ENCODE results near the gene OPHN1. TPM values are rescaled to one million over a fixed set of nuclear protein-coding genes. Genes with fewer than 3 reads are reported as not detected.

The OPHN1 gene
- total RNA-seq, 1 experiment from 2014 or later, result 4.4 TPM

DNA sequence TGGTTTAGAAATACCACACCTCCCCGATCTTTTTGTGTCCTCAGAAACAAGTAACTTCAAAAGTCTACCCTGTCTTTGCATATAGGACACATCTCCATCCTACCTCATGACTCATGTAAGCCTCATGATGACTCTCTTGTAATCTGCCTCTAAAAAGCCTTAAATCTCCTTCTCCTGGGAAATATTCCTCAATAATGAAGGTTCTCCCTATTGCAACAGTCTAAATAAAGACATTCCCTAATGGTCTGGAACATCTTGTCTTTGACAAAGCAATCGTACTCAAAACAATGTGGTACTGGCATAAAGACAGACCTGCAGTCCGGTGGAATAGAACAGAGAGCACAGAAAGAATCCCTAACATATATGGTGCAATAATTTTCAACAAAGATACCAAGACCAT is 257.7 kb downstream of the OPHN1 start (continued):
- TF ChIP-seq, protein P1, sequence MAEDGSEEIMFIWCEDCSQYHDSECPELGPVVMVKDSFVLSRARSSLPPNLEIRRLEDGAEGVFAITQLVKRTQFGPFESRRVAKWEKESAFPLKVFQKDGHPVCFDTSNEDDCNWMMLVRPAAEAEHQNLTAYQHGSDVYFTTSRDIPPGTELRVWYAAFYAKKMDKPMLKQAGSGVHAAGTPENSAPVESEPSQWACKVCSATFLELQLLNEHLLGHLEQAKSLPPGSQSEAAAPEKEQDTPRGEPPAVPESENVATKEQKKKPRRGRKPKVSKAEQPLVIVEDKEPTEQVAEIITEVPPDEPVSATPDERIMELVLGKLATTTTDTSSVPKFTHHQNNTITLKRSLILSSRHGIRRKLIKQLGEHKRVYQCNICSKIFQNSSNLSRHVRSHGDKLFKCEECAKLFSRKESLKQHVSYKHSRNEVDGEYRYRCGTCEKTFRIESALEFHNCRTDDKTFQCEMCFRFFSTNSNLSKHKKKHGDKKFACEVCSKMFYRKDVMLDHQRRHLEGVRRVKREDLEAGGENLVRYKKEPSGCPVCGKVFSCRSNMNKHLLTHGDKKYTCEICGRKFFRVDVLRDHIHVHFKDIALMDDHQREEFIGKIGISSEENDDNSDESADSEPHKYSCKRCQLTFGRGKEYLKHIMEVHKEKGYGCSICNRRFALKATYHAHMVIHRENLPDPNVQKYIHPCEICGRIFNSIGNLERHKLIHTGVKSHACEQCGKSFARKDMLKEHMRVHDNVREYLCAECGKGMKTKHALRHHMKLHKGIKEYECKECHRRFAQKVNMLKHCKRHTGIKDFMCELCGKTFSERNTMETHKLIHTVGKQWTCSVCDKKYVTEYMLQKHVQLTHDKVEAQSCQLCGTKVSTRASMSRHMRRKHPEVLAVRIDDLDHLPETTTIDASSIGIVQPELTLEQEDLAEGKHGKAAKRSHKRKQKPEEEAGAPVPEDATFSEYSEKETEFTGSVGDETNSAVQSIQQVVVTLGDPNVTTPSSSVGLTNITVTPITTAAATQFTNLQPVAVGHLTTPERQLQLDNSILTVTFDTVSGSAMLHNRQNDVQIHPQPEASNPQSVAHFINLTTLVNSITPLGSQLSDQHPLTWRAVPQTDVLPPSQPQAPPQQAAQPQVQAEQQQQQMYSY (CRISPR knock-in tag; IDR thresholded peaks at IDR 0.05), result no peak
- TF ChIP-seq PRRX2 (CRISPR knock-in tag; IDR thresholded peaks at IDR 0.05), result no peak
- TF ChIP-seq JAZF1 (CRISPR knock-in tag; IDR thresholded peaks at IDR 0.05), result no peak
- TF ChIP-seq TCF7 (CRISPR knock-in tag; IDR thresholded peaks at IDR 0.05; ENCODE audit: low read depth), result no peak
- TF ChIP-seq, protein P2, sequence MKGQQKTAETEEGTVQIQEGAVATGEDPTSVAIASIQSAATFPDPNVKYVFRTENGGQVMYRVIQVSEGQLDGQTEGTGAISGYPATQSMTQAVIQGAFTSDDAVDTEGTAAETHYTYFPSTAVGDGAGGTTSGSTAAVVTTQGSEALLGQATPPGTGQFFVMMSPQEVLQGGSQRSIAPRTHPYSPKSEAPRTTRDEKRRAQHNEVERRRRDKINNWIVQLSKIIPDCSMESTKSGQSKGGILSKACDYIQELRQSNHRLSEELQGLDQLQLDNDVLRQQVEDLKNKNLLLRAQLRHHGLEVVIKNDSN (CRISPR knock-in tag; IDR thresholded peaks at IDR 0.05), result no peak
- TF ChIP-seq, protein P3, sequence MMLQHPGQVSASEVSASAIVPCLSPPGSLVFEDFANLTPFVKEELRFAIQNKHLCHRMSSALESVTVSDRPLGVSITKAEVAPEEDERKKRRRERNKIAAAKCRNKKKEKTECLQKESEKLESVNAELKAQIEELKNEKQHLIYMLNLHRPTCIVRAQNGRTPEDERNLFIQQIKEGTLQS (CRISPR knock-in tag; conservative IDR thresholded peaks at IDR 0.05), result no peak
- no peak for TF ChIP-seq MYBL2 (CRISPR knock-in tag; IDR thresholded peaks at IDR 0.05)
- no peak for TF ChIP-seq RORB (CRISPR knock-in tag; IDR thresholded peaks at IDR 0.05)

DNA sequence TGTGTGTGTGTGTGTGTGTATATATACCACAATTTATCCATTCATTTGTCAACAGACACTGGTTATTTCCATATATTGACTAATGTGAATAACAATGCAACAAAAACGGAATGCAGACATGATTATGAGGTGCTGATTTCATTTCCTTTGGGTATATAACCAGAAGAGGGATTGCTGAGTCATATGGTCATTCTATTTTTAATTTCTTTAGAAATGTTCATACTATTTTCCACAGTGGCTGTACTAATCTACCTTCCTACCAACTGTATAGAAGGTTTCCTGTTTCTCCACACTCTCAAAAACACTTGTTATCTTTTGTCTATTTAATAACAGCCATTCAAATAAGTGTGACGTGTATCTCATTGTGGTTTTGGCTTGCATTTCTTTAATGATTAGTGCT is 269.9 kb downstream of the OPHN1 start:
- Mint-ChIP-seq H3K27ac (no peak overlapping the region), H3K4me1 (0 out of 2 replicates have a peak, but pooled peaks cover 2% of the 10 kb centered on the region), H3K9me3 (no peaks in the 10 kb centered on the region), H3K27me3 (ENCODE audit: low read depth) (no peaks in the 10 kb centered on the region), H3K36me3 (no peaks in the 10 kb centered on the region), H3K4me3 (no peak overlapping the region)
- DNase-seq (ENCODE audit: low spot score), result no peak
- TF ChIP-seq, protein P4, sequence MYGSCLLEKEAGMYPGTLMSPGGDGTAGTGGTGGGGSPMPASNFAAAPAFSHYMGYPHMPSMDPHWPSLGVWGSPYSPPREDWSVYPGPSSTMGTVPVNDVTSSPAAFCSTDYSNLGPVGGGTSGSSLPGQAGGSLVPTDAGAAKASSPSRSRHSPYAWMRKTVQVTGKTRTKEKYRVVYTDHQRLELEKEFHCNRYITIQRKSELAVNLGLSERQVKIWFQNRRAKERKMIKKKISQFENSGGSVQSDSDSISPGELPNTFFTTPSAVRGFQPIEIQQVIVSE (CRISPR knock-in tag; IDR thresholded peaks at IDR 0.05; ENCODE audit: borderline replicate concordance), result no peak
- TF ChIP-seq, protein P5, sequence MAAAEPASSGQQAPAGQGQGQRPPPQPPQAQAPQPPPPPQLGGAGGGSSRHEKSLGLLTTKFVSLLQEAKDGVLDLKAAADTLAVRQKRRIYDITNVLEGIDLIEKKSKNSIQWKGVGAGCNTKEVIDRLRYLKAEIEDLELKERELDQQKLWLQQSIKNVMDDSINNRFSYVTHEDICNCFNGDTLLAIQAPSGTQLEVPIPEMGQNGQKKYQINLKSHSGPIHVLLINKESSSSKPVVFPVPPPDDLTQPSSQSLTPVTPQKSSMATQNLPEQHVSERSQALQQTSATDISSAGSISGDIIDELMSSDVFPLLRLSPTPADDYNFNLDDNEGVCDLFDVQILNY (CRISPR knock-in tag; IDR thresholded peaks at IDR 0.05), result no peak
- TF ChIP-seq, protein P6, sequence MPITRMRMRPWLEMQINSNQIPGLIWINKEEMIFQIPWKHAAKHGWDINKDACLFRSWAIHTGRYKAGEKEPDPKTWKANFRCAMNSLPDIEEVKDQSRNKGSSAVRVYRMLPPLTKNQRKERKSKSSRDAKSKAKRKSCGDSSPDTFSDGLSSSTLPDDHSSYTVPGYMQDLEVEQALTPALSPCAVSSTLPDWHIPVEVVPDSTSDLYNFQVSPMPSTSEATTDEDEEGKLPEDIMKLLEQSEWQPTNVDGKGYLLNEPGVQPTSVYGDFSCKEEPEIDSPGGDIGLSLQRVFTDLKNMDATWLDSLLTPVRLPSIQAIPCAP (CRISPR knock-in tag; IDR thresholded peaks at IDR 0.05), result no peak
- TF ChIP-seq TCF7 (CRISPR knock-in tag; IDR thresholded peaks at IDR 0.05; ENCODE audit: low read depth), result no peak
- no peak for TF ChIP-seq ZNF317 (CRISPR knock-in tag; IDR thresholded peaks at IDR 0.05; ENCODE audit: borderline replicate concordance, low read depth)
- TF ChIP-seq, protein P7, sequence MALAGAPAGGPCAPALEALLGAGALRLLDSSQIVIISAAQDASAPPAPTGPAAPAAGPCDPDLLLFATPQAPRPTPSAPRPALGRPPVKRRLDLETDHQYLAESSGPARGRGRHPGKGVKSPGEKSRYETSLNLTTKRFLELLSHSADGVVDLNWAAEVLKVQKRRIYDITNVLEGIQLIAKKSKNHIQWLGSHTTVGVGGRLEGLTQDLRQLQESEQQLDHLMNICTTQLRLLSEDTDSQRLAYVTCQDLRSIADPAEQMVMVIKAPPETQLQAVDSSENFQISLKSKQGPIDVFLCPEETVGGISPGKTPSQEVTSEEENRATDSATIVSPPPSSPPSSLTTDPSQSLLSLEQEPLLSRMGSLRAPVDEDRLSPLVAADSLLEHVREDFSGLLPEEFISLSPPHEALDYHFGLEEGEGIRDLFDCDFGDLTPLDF (CRISPR knock-in tag; IDR thresholded peaks at IDR 0.05), result no peak
- CTCF ChIA-PET, result no interaction called here
- POLR2A ChIA-PET, result no interaction called here
- no peak for ATAC-seq

DNA sequence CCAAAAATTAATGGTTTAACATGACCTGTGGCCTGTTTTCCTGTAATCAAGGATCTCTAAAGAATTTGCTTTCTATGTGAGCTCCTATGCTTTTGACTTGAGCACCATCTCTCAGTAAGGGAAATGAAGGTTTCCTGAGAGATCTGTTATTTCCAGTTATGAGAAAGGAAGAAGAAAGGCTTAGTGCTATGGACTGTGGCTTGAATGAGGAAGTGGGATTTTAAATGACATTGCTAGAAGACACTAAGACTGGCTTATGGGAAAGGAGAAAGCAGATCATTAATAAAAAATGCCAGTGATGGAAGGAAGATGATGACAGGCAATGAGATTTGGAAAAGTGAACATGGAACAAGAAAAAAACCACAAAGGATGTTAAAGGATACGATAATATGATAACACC is 285.4 kb downstream of the OPHN1 start:
- H3K27ac Mint-ChIP-seq, result no peak overlapping the region
- ChIA-PET CTCF (no interaction called here), POLR2A (no interaction called here)
- no peaks in the 10 kb centered on the region for H3K27me3 Mint-ChIP-seq (ENCODE audit: low read depth)
- TF ChIP-seq NFE2L1 (CRISPR knock-in tag; IDR thresholded peaks at IDR 0.05) (no peak), TP53 (CRISPR knock-in tag; IDR thresholded peaks at IDR 0.05) (no peak), RORB (CRISPR knock-in tag; IDR thresholded peaks at IDR 0.05) (no peak)
- TF ChIP-seq, protein P8, sequence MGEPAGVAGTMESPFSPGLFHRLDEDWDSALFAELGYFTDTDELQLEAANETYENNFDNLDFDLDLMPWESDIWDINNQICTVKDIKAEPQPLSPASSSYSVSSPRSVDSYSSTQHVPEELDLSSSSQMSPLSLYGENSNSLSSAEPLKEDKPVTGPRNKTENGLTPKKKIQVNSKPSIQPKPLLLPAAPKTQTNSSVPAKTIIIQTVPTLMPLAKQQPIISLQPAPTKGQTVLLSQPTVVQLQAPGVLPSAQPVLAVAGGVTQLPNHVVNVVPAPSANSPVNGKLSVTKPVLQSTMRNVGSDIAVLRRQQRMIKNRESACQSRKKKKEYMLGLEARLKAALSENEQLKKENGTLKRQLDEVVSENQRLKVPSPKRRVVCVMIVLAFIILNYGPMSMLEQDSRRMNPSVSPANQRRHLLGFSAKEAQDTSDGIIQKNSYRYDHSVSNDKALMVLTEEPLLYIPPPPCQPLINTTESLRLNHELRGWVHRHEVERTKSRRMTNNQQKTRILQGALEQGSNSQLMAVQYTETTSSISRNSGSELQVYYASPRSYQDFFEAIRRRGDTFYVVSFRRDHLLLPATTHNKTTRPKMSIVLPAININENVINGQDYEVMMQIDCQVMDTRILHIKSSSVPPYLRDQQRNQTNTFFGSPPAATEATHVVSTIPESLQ (CRISPR knock-in tag; IDR thresholded peaks at IDR 0.05), result no peak
- no peaks in the 10 kb centered on the region for H3K36me3 Mint-ChIP-seq
- no peak overlapping the region for H3K4me3 Mint-ChIP-seq
- ATAC-seq, result no peak
- H3K4me1 Mint-ChIP-seq, result no peaks in the 10 kb centered on the region
- no peak for DNase-seq (ENCODE audit: low spot score)
- no peaks in the 10 kb centered on the region for H3K9me3 Mint-ChIP-seq
